ENCODE measurements around the gene CD6.
"Not testable (repeated sequence)": the region's sequence is repeated elsewhere in the genome, so short reads cannot be mapped to it uniquely, and the experiment has no call there.

CD6 gene

DNA sequence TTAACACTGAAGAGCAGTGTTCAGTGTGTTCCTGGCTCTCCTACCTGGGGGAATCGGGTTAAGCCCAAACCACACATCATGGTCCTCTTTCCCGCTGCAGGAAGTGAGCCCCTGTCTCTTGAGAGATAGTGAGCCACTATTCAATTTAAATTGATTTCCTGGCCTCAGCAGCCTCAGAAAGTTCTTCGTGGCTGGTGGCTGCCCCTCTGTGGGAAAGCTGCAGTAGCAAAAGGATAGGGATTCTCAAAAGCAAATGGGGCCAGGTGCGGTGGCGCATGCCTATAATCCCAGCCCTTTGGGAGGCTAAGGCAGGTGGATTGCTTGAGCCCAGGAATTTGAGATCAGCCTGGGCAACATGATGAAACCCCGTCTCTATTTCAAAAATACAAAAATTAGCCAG, 81.7 kb downstream of the CD6 start:
- FAIRE-seq, result no peak
- no peak for DNase-seq (ENCODE audit: low spot score)

DNA sequence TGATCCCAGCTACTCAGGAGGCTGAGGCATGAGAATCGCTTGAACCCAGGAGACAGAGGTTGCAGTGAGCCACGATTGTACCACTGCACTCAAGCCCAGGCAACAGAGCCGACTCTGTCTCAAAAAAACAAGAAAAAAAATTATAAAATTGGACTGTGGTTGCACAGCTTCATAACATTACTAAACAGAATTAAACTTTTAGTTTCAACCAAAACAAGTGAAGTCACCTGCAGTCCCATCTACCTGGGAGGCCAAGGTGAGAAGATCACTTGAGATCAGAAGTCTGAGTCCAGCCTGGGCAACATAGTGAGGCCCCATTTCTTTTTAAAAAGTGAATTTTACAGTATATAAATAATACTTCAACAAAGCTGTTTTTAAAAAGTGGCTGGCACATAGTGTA, 83.0 kb downstream of the CD6 start:
- DNase-seq (ENCODE audit: low spot score), result no peak

DNA sequence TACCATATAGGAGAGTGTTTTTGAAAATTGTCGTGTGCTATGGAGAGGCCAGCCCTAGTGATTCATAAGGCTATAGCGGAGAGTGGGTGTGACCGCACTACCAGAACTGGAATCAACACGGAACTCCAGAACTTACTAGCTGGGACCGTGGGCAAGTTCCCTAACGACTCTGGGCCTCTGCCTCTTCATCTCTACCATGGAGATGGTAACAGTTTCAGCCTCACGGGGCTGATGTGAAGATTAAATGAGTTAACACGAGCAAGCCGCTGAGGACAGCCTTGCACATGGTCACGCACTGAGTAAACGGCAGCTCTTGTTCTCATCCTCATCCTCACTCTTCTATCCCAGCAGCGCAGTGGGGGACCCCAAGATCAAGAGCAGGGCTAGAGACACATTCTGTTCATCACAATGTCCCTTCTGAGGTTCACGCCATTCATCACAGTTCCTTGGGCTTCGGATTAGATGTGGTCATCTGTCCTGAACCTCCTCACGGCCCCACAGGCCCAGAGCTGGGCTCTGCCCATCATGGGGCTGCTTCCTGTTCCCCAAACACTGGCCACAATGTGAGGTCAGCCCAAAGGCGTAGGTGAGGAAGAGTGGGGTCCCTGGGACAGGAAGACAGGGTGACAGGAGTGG, 83.6 kb downstream of the CD6 start:
- no peak for DNase-seq (ENCODE audit: low spot score)
- no peak for FAIRE-seq

More for the DNA sequence above, 83.0 kb downstream of the CD6 start:
- FAIRE-seq, result no peak

DNA sequence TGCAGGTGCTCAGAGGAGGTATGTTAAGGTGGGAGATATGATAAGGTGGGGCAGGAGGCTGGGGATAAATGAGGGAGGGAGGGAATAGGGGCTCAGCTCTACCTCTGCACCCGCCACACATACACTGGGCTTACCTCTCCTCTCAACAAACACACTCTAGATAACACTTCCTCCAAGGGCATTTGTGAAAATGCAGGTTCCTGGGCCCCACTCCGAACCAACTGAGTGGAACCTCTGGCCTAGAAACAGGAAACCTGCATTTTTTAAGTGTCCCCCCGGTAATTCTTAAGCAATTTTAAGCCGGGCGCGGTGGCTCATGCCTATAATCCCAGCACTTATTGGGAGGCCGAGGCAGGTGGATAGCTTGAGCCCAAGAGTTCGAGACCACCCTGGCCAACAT, 84.3 kb downstream of the CD6 start:
- DNase-seq (ENCODE audit: low spot score), result no peak
- FAIRE-seq, result no peak

DNA sequence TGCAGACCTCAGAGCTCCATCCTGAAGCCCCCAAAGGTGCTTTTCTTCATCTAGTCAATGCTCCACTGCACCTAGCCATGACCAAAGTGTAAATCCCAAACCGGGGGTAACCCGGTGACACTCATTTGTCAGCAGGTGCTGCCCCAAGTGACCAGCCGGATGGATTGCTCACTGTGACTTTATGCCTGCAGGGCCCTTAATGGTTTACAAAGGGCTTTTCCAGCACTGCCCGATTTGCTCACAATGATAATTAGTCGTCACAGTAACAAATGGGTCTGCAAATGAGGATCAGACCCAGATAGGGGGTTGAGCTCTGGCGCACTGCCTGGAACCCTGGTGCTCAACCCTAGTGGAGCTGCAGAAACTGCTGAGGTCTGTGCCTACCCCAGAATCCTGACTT, 85.1 kb downstream of the CD6 start:
- FAIRE-seq, result no peak
- DNase-seq (ENCODE audit: low spot score), result no peak

DNA sequence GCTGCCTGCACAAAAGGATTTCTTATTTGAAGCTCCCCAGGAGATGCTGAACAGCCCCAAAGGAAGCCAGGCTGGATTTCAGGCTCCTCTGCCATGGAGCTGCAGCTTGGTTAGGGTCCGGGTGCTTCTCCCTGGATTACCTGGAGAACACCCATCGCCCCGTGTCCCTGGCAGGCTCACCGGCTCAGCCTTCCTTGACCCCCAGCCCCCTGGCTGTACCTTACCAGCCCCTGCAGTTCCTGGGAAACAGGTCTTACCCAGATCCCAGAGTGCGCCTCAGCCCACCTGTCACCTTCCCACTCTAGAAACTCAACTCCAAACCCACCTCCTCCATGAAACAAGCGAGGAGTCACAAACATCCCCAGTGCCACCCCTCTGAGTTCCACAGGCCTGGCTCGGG, 85.5 kb downstream of the CD6 start:
- no peak for DNase-seq (ENCODE audit: low spot score)
- no peak for FAIRE-seq

DNA sequence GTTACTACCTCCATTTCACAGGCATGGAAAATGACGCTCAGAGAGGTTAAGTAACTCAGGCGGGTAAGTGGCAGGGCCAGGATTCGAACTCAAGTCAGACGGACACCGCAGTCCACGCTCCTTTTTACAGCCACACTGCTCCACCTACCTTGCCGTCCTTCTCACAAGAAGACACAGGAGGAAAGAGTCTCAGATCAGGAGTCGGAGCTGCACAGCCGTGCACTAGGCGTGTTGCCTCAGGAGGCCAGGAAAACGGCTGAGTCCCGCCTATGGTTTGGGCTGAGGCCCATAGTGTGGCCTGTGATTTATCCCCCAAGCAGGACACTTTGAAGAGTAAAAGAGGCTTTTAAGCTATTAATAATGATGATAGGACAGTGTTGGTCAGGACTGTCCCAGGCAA, 86.1 kb downstream of the CD6 start:
- no peak for FAIRE-seq
- DNase-seq (ENCODE audit: low spot score), result no peak

DNA sequence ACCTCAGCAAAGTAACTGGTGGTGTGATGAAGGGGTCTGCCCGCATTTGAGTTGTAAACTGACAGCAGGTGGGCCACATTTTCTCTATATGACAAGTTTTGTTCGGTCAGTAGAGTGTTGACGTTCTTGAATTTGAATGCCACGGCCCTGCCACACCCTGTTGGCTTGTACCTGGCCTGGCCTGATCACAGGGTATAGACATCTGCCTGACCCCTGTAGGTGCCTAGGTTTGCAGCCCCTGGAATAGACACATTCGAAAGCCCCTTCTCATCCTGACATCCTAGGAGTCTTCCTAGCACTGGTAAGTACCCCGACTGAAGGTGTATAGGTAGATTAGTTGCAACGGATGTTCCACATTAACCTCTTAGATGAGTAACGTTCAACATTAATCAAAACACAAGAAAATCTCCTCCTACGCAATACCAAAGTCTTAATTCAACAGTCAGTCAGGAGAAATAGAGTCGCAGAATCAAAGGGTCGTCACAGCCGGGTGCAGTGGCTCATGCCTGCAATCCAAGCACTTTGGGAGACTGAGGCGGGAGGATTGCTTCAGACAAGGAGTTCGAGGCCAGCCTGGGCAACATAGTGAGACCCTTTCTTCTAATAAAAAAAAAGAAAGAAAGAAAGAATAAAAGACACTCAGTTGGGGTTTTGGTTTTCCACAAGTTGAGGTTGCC, 87.2 kb downstream of the CD6 start:
- FAIRE-seq (no peak), DNase-seq (ENCODE audit: low spot score) (no peak)

DNA sequence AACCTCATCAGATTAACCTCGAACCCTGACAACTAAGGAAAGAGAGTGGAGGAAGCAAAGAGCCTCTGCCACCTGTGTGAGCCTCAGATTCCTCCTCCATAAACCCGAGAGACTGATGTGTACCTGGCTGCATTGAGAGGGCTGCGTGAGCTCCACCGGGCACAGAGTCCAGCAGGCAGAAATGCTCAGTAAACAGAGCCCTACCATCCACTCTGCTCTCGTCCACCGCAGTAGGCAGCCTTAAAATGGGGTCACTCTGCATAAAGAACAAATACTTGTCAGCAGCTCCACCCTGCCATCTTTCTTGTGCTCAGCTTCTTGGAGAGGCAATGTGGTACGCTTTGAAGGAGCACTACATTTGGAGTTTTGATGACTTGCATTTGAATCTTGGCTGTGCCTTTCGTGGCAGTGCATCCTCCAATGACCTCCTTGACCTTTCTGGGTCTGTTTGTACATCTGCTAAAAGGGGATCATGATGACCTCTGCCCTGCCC, 87.8 kb downstream of the CD6 start:
- FAIRE-seq (no peak), DNase-seq (ENCODE audit: low spot score) (no peak)

DNA sequence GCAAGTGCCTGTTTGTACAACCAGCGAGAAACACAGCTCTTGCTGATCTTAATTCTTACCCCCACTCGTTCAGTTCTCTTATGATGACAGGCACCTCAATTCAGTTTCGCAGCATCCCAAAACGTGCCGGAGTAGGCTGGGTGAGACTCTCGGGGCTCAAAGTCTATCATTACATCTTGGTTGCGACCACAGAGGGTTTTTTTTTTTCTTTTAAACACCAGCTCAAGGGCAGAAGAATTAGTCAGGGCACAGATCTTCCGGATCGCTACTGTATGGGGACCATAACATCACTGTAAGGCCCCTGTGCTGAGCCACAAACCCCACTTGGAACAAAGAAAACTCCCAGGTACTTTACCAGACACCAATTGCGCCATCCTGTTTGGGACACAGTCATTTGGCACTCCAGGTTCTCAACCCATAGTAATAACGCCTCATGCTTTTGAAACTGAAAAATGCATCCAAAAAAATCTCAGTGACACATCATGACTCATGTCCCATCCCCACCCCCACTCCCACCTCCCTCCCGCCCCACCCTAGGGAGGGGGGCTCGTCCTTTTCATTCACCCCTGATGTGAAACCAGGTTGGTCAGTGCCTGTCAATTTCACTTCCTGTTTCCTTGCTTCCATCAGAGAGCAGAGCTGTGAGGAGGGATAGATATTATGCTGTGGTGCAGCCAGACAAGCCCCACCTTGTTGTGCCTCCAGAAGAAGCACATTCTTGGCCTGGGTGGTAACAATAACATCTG, 89.8 kb downstream of the CD6 start:
- FAIRE-seq (no peak), DNase-seq (ENCODE audit: low spot score) (no peak)

DNA sequence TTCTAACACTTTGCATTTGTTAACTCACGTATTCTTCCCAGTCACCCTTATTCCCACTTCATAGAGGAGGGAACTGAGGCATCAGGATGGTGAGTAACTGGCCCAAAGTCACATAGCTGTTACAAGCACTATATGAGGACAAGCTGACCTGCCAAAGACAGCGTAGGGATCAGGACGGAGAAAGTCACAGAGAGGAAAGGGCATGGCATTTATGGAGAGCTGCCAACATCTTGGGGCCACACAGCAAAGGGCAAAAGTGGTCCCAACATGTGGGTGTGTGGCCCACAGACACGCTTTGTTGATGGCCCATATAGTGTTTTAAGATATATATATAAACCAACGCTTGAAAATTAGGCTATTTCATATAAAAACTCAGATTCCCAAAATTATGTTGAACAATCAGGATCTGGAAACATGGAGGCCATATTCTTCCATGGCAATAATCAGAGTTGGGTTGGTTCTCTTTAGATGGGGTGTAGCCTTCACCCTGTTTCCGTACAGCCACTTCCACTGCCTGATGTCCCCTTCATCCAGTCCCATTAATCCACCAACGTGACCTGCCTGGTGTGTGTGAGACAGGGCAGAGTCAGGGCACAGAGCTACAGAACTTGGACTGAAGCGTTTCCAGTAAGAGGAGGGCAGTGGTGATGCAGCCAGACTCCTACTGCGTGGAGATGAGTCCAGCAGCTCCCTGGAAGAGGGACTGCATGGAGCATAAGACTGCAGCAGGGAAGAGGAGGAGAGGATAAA, 90.9 kb downstream of the CD6 start:
- no peak for DNase-seq (ENCODE audit: low spot score)
- no peak for FAIRE-seq

DNA sequence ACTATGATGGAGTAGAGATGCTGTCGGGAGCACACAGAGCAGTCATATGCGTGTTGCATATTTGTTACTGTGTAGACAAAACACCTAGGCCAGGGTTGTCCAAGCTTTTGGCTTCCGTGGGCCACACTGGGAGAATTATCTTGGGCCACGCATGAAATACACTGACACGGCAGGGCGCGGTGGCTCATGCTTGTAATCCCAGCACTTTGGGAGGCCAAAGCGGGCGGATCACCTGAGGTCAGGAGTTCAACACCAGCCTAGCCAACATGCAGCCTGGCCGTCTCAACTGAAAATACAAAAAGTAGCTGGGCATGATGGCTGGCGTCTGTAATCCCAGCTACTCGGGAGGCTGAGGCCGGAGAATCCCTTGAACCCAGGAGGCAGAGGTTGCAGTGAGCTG, 93.8 kb downstream of the CD6 start:
- DNase-seq (ENCODE audit: low spot score); FAIRE-seq: not testable (repeated sequence)

DNA sequence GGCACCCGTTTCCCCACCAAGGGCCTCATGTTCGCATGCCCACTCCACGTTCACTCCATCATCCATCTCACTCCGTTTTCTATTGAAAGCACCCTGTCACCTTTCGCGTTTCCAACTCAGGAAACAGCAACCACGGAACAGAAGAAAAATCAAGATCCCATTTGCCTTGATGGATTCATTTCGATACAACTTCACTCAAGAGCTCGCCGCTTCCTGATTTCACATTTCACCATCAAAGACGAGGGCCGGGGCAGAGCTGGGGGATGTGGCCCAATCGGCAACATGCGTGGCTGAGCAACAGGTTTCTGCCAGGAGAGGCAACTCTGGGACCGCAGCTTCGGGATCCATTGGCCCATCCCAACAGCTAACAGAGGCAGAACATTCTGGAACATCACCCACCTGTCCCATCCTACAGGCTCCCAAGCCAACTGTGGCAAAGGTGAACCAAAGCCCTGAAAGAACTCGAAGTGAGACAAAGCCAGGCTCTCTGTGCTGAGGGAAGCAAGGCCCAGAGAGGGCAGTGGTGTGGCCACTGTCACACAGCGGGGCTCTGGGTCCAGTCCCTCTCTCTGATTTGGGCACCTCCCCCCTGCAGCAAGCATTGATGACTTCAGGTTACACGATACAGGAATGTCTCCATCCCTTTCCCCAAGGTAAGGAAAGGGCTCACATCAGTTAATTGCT, 94.6 kb downstream of the CD6 start:
- no peak for DNase-seq (ENCODE audit: low spot score)
- no peak for FAIRE-seq

DNA sequence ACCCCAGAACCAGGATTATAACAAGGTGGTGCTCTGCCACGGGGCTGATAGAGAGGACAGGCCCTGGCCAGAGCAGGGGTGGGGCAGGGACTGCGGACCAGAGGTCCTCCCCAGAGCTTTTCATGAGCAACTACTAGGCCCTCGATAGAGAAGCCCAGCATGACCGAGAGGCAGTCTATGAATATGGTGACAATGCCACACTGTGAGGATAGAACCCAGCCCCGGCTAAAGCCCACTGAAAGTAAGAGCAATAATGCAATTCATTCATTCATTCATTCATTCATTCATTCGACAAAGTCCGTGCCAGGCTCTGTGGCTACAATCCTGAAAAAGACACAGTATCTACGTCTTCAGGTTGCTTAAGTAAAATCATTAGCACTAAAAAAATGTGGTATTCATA, 95.2 kb downstream of the CD6 start:
- DNase-seq (ENCODE audit: low spot score) (no peak), FAIRE-seq (no peak)

DNA sequence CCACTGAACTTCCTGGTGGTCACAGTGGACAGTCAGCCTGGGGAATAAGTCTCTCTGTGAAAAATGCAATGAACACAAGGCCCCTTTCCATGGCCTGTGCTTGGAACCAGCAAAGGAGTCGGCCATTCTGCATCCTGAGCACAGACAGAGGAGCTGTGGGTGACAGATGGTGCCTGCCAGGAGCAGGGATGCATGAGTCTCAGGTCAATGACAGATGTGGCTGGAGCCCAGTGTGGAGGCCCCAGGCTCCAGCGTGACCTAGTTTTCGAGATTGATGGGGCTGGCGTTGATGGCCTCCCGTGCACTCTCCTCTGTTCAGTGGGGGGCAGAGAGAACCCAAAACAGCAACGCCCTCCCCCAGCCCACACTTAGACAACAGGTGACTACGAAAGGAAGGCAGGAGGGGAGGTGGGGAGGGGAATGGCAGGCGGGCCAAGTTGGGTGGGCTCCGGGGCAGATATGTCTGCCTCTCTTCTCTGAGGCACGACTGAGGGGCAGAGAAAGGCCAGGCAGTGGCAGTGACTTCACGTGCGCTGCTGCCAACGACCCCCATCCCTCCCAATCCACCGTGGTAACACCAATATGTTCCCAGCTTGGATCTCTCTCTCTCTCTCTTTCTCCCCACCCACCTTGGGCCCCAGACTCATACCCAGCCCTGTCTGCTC, 96.4 kb downstream of the CD6 start:
- FAIRE-seq, result no peak

DNA sequence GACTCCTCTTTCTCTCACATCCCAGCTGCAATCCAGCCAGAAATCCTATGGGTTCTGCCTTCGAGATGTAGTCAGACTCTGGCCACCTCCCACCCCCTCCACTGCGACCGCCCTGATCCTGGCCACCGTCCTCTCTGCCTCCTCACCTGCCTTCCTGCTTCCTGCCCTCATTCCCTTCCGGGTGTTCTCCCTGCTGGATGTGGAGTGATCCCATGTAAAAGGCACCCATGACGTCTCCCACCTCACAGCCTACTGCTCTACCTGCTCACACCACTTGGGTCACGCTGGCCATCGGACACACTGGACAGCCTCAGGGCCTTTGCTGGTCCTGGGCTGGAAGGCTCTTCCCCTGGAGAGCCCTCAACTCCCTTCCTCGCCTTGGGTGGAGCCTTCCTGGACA, 97.1 kb downstream of the CD6 start:
- DNase-seq (ENCODE audit: low spot score) (no peak), FAIRE-seq (no peak)

More for the DNA sequence above, 96.4 kb downstream of the CD6 start:
- DNase-seq (ENCODE audit: low spot score), result no peak

DNA sequence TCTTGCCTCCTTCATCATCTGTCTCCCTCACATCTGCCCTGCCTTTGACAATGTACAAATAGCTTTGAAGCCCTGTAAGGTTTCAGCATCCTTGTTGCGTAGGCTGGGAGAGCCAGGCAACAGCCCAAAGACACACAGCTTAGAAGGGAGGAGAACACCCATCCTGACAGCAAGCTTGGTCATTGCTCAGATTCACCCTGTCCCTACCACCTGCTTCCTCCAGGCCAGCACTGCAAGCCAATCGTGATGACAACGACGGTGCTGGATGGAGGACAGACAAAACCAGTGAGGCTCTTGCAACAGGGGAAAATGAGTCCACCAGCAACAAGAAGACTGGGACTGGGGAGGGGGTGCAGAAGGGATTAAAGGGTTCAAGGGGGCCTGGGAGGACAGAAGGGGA, 97.9 kb downstream of the CD6 start:
- DNase-seq (ENCODE audit: low spot score) (no peak), FAIRE-seq (no peak)
